ENCODE data around the gene ERG28.

ERG28 gene

DNA sequence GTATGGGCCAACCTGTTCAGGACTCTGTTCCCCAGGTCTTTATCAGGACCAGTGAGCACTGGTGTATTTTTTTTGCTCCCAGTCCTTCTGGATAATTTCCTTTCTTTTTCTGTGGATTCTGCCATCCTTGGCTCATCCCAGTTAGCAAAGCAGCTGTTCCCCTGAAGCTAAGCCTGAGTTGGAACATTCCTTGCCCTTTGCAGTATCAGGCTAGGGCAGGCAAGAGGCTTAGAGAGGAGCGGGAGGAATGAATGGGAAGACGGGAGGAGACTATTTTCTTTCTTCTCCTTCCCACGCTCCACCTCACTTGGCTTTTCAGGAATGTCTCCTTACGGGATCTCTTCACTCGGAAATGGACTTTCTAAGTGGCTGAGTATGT is 29.2 kb downstream of the ERG28 start:
- Histone ChIP-seq H3K4me3 (ENCODE audit: low read length) (no peak overlapping the region), H3K36me3 (replicated peaks; ENCODE audit: low read depth, low read length) (no peaks in the 10 kb centered on the region), H3K9ac (ENCODE audit: low read length) (no peak overlapping the region), H3K9me3 (ENCODE audit: insufficient read depth, low read length) (no peaks in the 10 kb centered on the region), H3K4me2 (ENCODE audit: low read length) (no peak overlapping the region), H3K27me3 (ENCODE audit: low read depth, low read length) (no peaks in the 10 kb centered on the region), H3K79me2 (ENCODE audit: low read length) (no peaks in the 10 kb centered on the region), H3K4me1 (ENCODE audit: low read length) (no peaks in the 10 kb centered on the region), H2AFZ (ENCODE audit: low read depth, low read length) (no peak overlapping the region), H4K20me1 (ENCODE audit: insufficient read depth, low read length) (no peaks in the 10 kb centered on the region), H3K27ac (ENCODE audit: low read length) (no peak overlapping the region)
- TF ChIP-seq, protein P1, sequence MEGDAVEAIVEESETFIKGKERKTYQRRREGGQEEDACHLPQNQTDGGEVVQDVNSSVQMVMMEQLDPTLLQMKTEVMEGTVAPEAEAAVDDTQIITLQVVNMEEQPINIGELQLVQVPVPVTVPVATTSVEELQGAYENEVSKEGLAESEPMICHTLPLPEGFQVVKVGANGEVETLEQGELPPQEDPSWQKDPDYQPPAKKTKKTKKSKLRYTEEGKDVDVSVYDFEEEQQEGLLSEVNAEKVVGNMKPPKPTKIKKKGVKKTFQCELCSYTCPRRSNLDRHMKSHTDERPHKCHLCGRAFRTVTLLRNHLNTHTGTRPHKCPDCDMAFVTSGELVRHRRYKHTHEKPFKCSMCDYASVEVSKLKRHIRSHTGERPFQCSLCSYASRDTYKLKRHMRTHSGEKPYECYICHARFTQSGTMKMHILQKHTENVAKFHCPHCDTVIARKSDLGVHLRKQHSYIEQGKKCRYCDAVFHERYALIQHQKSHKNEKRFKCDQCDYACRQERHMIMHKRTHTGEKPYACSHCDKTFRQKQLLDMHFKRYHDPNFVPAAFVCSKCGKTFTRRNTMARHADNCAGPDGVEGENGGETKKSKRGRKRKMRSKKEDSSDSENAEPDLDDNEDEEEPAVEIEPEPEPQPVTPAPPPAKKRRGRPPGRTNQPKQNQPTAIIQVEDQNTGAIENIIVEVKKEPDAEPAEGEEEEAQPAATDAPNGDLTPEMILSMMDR (IDR thresholded peaks at IDR 0.05; ENCODE audit: low read depth, low read length), result no peak

DNA sequence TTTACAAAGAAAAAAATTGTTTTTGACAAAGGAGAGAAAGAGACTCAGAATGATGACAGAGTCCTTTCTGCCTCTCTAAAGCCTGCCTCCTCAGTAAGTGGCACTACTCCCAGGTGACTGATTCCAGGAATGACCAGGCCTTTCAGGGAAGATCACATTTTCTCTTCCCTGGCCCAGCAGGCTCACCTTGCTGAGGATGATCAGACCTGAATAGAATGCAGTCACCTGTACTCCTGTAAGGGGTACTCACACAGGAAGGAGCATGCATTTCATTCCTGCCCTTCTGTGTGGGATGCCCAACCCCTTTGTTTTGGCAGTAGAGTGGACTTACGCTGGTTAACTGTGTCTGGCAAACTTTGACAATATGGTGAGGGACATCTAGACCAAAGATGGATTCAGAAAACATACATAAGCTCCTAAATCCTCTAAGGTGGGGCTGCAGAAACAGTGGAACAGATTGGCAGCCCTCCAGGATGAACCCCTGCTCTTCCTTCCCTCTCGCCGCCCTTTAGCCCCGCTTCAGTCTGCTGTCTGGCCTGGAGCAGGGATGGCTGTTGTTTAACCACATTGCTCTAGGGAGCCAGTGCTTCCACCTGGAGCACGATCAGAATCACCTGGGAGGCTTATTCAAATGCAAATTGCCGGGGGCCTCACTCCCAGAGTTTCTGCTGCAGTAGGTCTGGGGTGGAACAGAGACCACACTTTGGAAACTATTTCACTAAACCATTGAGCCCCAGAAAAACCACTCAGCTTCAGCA is 29.8 kb downstream of the ERG28 start:
- Histone ChIP-seq H3K4me3 (ENCODE audit: low read length) (no peak overlapping the region), H3K79me2 (ENCODE audit: low read length) (no peaks in the 10 kb centered on the region), H4K20me1 (ENCODE audit: insufficient read depth, low read length) (no peaks in the 10 kb centered on the region), H3K9me3 (ENCODE audit: insufficient read depth, low read length) (no peaks in the 10 kb centered on the region), H3K27ac (ENCODE audit: low read length) (no peak overlapping the region), H3K9ac (ENCODE audit: low read length) (no peak overlapping the region), H3K36me3 (replicated peaks; ENCODE audit: low read depth, low read length) (no peaks in the 10 kb centered on the region), H3K4me1 (ENCODE audit: low read length) (no peaks in the 10 kb centered on the region), H3K27me3 (ENCODE audit: low read depth, low read length) (no peaks in the 10 kb centered on the region), H2AFZ (ENCODE audit: low read depth, low read length) (no peak overlapping the region), H3K4me2 (ENCODE audit: low read length) (no peak overlapping the region)
- TF ChIP-seq, protein P1 (IDR thresholded peaks at IDR 0.05; ENCODE audit: low read depth, low read length), result no peak
- no peak for TF ChIP-seq EZH2phosphoT487 (IDR thresholded peaks at IDR 0.05; ENCODE audit: low read depth)

DNA sequence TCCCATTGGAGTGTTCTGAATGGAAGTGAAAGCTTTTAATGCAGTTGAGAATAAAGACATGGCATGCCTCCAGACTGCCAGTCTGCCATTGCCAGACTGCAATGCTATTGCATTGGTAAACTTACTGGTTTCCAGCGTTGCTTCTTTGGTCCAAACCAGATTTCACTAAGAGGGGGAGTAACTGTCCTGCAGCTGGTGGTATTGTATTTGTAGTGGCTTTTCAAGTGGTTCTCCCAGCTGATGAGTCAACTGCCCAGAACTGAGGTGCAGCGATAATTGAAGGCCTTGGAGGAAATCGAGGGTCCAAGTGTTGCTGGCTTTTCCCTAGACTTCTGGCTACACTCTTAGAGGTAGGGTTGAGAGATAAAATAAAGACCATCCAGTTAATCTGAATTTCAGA is 31.9 kb downstream of the ERG28 start:
- Histone ChIP-seq H3K27ac (ENCODE audit: low read length) (no peak overlapping the region), H3K4me3 (ENCODE audit: low read length) (no peak overlapping the region), H2AFZ (ENCODE audit: low read depth, low read length) (no peak overlapping the region), H4K20me1 (ENCODE audit: insufficient read depth, low read length) (no peaks in the 10 kb centered on the region), H3K36me3 (replicated peaks; ENCODE audit: low read depth, low read length) (peaks cover 3% of the 10 kb centered on the region), H3K27me3 (ENCODE audit: low read depth, low read length) (no peaks in the 10 kb centered on the region), H3K4me2 (ENCODE audit: low read length) (no peak overlapping the region), H3K4me1 (ENCODE audit: low read length) (peaks cover 9% of the 10 kb centered on the region), H3K9me3 (ENCODE audit: insufficient read depth, low read length) (no peaks in the 10 kb centered on the region), H3K79me2 (ENCODE audit: low read length) (no peaks in the 10 kb centered on the region), H3K9ac (ENCODE audit: low read length) (no peak overlapping the region)
- no peak for TF ChIP-seq EZH2phosphoT487 (IDR thresholded peaks at IDR 0.05; ENCODE audit: low read depth)
- TF ChIP-seq, protein P1 (IDR thresholded peaks at IDR 0.05; ENCODE audit: low read depth, low read length), result no peak

DNA sequence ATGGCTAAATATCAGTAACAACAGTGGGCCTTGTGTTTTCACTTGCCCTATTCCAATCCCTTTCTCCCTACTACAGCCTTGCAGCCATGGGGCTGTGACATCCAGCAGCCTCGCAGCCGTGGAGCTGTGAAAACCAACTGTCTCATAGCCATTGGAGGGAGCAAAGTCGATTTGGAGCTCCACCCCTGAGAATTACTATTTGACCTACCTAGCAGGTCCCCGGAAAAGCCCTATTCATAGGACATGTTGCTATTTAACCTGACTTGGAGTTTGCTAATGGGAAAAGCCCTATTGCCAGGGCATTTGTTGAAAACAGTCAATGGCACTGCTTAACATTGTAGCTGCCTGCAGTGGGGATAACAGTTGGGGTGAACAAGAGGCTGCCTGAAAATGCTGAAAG is 33.3 kb downstream of the ERG28 start:
- Histone ChIP-seq H2AFZ (ENCODE audit: low read depth, low read length) (no peak overlapping the region), H3K27me3 (ENCODE audit: low read depth, low read length) (no peaks in the 10 kb centered on the region), H3K9ac (ENCODE audit: low read length) (no peak overlapping the region), H3K4me3 (ENCODE audit: low read length) (no peak overlapping the region), H3K4me1 (ENCODE audit: low read length) (peaks cover 17% of the 10 kb centered on the region), H4K20me1 (ENCODE audit: insufficient read depth, low read length) (no peaks in the 10 kb centered on the region), H3K9me3 (ENCODE audit: insufficient read depth, low read length) (no peaks in the 10 kb centered on the region), H3K79me2 (ENCODE audit: low read length) (no peaks in the 10 kb centered on the region), H3K27ac (ENCODE audit: low read length) (no peak overlapping the region), H3K36me3 (replicated peaks; ENCODE audit: low read depth, low read length) (peaks cover 3% of the 10 kb centered on the region), H3K4me2 (ENCODE audit: low read length) (no peak overlapping the region)
- TF ChIP-seq, protein P1 (IDR thresholded peaks at IDR 0.05; ENCODE audit: low read depth, low read length), result no peak
- TF ChIP-seq EZH2phosphoT487 (IDR thresholded peaks at IDR 0.05; ENCODE audit: low read depth), result no peak
